Astrocyte (in vitro differentiated cells and primary cell): ENCODE measurements around the gene PLCH1.

Experiments used
- EZH2 ChIP-seq: IDR thresholded peaks from 2 replicates; pipeline ENCODE4 v1.6.1; 2012; ENCODE audit warnings: mild to moderate bottlenecking, low read length, inconsistent platforms; ENCODE audit not compliant: insufficient read depth
- TF ChIP-seq, protein P1 (sequence below): IDR thresholded peaks from 2 replicates; pipeline ENCODE4 v1.5.1; 2011; ENCODE audit warnings: low read depth, mild to moderate bottlenecking, inconsistent platforms, low read length, moderate library complexity; ENCODE audit not compliant: insufficient read depth

GRCh38 chr3:155792532-155792931, 47.7 kb upstream of the PLCH1 start:
- TF ChIP-seq, protein P1, sequence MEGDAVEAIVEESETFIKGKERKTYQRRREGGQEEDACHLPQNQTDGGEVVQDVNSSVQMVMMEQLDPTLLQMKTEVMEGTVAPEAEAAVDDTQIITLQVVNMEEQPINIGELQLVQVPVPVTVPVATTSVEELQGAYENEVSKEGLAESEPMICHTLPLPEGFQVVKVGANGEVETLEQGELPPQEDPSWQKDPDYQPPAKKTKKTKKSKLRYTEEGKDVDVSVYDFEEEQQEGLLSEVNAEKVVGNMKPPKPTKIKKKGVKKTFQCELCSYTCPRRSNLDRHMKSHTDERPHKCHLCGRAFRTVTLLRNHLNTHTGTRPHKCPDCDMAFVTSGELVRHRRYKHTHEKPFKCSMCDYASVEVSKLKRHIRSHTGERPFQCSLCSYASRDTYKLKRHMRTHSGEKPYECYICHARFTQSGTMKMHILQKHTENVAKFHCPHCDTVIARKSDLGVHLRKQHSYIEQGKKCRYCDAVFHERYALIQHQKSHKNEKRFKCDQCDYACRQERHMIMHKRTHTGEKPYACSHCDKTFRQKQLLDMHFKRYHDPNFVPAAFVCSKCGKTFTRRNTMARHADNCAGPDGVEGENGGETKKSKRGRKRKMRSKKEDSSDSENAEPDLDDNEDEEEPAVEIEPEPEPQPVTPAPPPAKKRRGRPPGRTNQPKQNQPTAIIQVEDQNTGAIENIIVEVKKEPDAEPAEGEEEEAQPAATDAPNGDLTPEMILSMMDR = no peak
- TF ChIP-seq EZH2 = no peak
